Mesendoderm (in vitro differentiated cells): ENCODE results near the gene SEMA5B.
A peak's percentile ranks its signal among the peaks of the same experiment; 100 is the strongest.

ENCODE experiments used
- DNase-seq: peaks from one replicate; pipeline ENCODE4 v3.0.0; 2013
- H2AK5ac ChIP-seq: 2 replicates; pipeline ENCODE4 v1.6.1; 2013; ENCODE audit warnings: low read length, inconsistent platforms
- H2BK120ac ChIP-seq: 2 replicates; pipeline ENCODE4 v1.6.1; 2013; ENCODE audit warnings: low read depth, mild to moderate bottlenecking, low read length, moderate library complexity, mixed read lengths
- H2BK15ac ChIP-seq: replicated peaks from 2 replicates; pipeline ENCODE4 v1.6.1; 2013; ENCODE audit warnings: low read depth, mild to moderate bottlenecking, moderate library complexity
- H2BK5ac ChIP-seq: 2 replicates; pipeline ENCODE4 v1.6.1; 2013; ENCODE audit warnings: low read length, inconsistent platforms
- H3K18ac ChIP-seq: 2 replicates; pipeline ENCODE4 v1.6.1; 2013; ENCODE audit warnings: mild to moderate bottlenecking, low read length, mixed read lengths
- H3K23ac ChIP-seq: one replicate; pipeline ENCODE4 v1.6.1; 2013; ENCODE audit warnings: low read length
- H3K27ac ChIP-seq: 2 replicates; pipeline ENCODE4 v1.5.1; 2013; ENCODE audit warnings: low read depth, mild to moderate bottlenecking, inconsistent platforms, low read length, moderate library complexity
- H3K27me3 ChIP-seq: 2 replicates; pipeline ENCODE4 v1.6.1; 2013; ENCODE audit warnings: low read length, control low read depth, mild to moderate bottlenecking, inconsistent platforms; ENCODE audit not compliant: insufficient read depth, poor library complexity
- H3K36me3 ChIP-seq: 2 replicates; pipeline ENCODE4 v1.6.1; 2013; ENCODE audit warnings: low read length, inconsistent platforms; ENCODE audit not compliant: control insufficient read depth, insufficient read depth
- H3K4ac ChIP-seq: one replicate; pipeline ENCODE4 v1.6.1; 2013; ENCODE audit warnings: low read depth, mild to moderate bottlenecking, low read length, moderate library complexity
- H3K4me1 ChIP-seq: 2 replicates; pipeline ENCODE4 v1.6.1; 2013; ENCODE audit warnings: low read depth, low read length, inconsistent platforms; ENCODE audit not compliant: control insufficient read depth
- H3K4me2 ChIP-seq: 2 replicates; pipeline ENCODE4 v1.6.1; 2013; ENCODE audit warnings: low read length
- H3K4me3 ChIP-seq: 2 replicates; pipeline ENCODE4 v1.5.1; 2013; ENCODE audit warnings: mild to moderate bottlenecking, low read length
- H3K56ac ChIP-seq: one replicate; pipeline ENCODE4 v1.6.1; 2013; ENCODE audit warnings: low read length
- H3K79me1 ChIP-seq: 2 replicates; pipeline ENCODE4 v1.6.1; 2013; ENCODE audit warnings: low read length, inconsistent platforms
- H3K79me2 ChIP-seq: 2 replicates; pipeline ENCODE4 v1.6.1; 2013; ENCODE audit warnings: mild to moderate bottlenecking, low read length; ENCODE audit not compliant: control insufficient read depth, insufficient read depth
- H3K9ac ChIP-seq: 2 replicates; pipeline ENCODE4 v1.6.1; 2013; ENCODE audit warnings: low read length, inconsistent platforms
- H4K5ac ChIP-seq: one replicate; pipeline ENCODE4 v1.6.1; 2013; ENCODE audit warnings: low read length
- H4K8ac ChIP-seq: one replicate; pipeline ENCODE4 v1.6.1; 2013; ENCODE audit warnings: low read depth, mild to moderate bottlenecking, control low read depth, low read length, moderate library complexity
- WGBS: extraction: QIAGEN DNeasy Blood & Tissue Kit; methylation state at CpG from one replicate; pipeline ENCODE4 v1.1.7; 2013; ENCODE audit warnings: low lambda C conversion rate, missing lambda C conversion rate; ENCODE audit not compliant: insufficient coverage; ENCODE audit errors: extremely low coverage; 5-methylcytosine and 5-hydroxymethylcytosine counted together

SEMA5B gene

DNA sequence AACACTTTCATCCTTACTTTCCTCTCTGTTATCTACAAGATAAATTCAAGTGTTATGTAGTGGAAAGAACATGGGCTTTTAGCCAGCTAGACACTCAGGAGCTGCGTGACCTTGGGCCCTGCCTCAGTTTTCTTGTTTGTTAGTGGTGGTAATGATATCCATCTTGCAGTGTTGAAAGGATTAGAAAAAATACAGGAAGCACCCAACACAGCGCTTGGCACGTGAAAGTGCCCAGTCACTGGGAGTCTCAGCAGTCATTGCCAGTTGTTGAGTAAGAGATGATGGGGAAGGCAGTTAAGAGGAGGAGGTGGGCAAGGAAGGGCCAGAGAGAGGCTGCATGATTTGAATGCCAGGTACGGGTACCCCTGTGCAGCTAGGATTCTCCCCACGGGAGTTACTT is 44.6 kb upstream of the SEMA5B start:
- Histone ChIP-seq H2AK5ac (no peak overlapping the region), H3K9ac (no peak overlapping the region), H2BK120ac (no peak overlapping the region), H3K18ac (no peak overlapping the region), H4K5ac (no peak overlapping the region), H3K27me3 (no peaks in the 10 kb centered on the region), H3K4ac (no peak overlapping the region), H3K23ac (no peak overlapping the region), H3K27ac (no peak overlapping the region), H3K4me3 (no peak overlapping the region), H2BK15ac (no peak overlapping the region), H3K36me3 (no peaks in the 10 kb centered on the region), H3K79me2 (peaks cover 79% of the 10 kb centered on the region), H3K4me1 (peaks cover 8% of the 10 kb centered on the region), H2BK5ac (no peak overlapping the region), H3K4me2 (no peak overlapping the region), H4K8ac (no peak overlapping the region), H3K79me1 (peaks cover 51% of the 10 kb centered on the region), H3K56ac (no peak overlapping the region)
- no CpG with 5 or more reads among the region's 5 CpGs for WGBS
- DNase-seq: no peak

DNA sequence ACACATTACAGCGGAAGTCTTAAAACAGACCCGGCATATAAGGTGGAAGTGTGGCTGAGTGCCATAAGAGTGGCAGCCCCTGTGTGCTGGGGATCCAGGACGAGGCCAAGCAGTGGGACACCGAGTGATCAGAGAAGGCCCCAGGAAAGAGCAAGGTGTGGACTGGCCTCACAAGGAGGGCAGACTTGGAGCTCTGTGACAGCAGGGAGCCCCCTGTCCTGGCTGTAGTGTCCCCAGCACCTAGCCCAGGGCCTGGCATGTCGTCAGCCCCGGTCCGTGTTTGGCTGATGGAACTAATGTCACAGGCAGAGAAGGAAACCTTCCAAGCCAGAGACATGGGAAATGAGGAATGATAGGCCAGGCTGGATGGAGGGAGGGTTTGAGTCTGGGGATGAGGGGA is 44.0 kb upstream of the SEMA5B start:
- Histone ChIP-seq H3K56ac (peak overlapping the region; percentile 9), H3K27me3 (no peaks in the 10 kb centered on the region), H3K9ac (no peak overlapping the region), H2AK5ac (no peak overlapping the region), H2BK5ac (no peak overlapping the region), H2BK15ac (no peak overlapping the region), H3K4me3 (no peak overlapping the region), H3K36me3 (no peaks in the 10 kb centered on the region), H3K4me1 (peaks cover 8% of the 10 kb centered on the region), H3K4me2 (no peak overlapping the region), H4K5ac (no peak overlapping the region), H3K79me1 (peaks cover 48% of the 10 kb centered on the region), H3K18ac (no peak overlapping the region), H3K79me2 (peaks cover 74% of the 10 kb centered on the region), H3K23ac (no peak overlapping the region), H2BK120ac (no peak overlapping the region), H3K27ac (no peak overlapping the region), H4K8ac (no peak overlapping the region), H3K4ac (no peak overlapping the region)
- WGBS: no CpG with 5 or more reads among the region's 7 CpGs
- no peak for DNase-seq

DNA sequence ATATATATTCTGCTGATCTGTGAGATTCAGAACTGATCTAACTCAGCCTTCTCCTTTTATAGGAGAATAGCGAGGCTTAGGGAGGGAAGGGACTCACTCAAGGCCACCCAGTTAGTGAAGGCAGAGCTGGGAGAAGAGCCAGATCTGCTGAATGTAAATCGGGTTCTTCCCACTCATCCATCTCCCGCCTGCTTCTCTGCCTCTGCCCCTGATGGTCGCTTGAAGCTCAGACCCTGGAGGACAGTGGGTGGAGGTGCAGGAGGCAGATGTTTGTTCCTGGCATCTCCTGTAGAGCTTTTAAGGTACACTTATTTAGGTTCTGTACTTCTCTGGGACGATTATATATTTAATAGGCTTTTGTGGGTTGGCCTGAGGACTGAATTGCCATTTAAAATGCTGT is 43.6 kb upstream of the SEMA5B start:
- peaks cover 8% of the 10 kb centered on the region for H3K4me1 ChIP-seq
- no peak overlapping the region for H2AK5ac ChIP-seq
- no peak overlapping the region for H4K5ac ChIP-seq
- H2BK120ac ChIP-seq: no peak overlapping the region
- H3K23ac ChIP-seq: no peak overlapping the region
- no CpG with 5 or more reads among the region's 5 CpGs for WGBS
- H3K4me3 ChIP-seq: no peak overlapping the region
- H3K18ac ChIP-seq: no peak overlapping the region
- no peak overlapping the region for H2BK15ac ChIP-seq
- no peak overlapping the region for H3K56ac ChIP-seq
- no peak overlapping the region for H4K8ac ChIP-seq
- no peak overlapping the region for H3K9ac ChIP-seq
- no peak overlapping the region for H2BK5ac ChIP-seq
- no peak overlapping the region for H3K4me2 ChIP-seq
- H3K27ac ChIP-seq: no peak overlapping the region
- H3K27me3 ChIP-seq: no peaks in the 10 kb centered on the region
- H3K79me2 ChIP-seq: peaks cover 70% of the 10 kb centered on the region
- no peak overlapping the region for H3K4ac ChIP-seq
- peaks cover 44% of the 10 kb centered on the region for H3K79me1 ChIP-seq
- peak; percentile 82 for DNase-seq
- no peaks in the 10 kb centered on the region for H3K36me3 ChIP-seq

DNA sequence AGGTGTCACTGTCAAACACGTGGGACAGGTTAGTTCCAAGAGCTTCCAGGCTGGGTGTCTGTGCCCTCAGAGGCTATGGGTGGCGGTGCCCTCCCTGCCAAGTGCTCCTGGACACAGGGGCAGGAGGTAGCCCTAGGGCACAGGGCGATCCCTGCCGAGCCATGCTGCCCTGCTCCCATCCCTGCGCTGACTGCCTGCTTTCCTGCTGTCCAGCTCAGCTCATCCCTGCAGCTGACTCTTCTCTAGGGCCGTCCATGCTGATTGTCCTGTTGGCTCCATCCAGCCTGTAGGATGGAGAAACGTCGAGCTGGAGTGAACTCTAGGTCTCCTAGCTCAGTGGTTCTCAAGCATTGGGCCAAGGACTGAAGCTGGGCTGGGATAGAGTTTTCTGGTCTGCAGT is 42.9 kb upstream of the SEMA5B start:
- no peak overlapping the region for H3K4me2 ChIP-seq
- no peak for DNase-seq
- H3K27ac ChIP-seq: no peak overlapping the region
- no peak overlapping the region for H3K18ac ChIP-seq
- no peak overlapping the region for H3K23ac ChIP-seq
- no peak overlapping the region for H2BK120ac ChIP-seq
- no peak overlapping the region for H4K8ac ChIP-seq
- no peak overlapping the region for H2AK5ac ChIP-seq
- H3K9ac ChIP-seq: no peak overlapping the region
- no peak overlapping the region for H2BK15ac ChIP-seq
- no peaks in the 10 kb centered on the region for H3K27me3 ChIP-seq
- no peak overlapping the region for H4K5ac ChIP-seq
- no peak overlapping the region for H2BK5ac ChIP-seq
- peaks cover 8% of the 10 kb centered on the region for H3K4me1 ChIP-seq
- no peak overlapping the region for H3K4ac ChIP-seq
- peaks cover 63% of the 10 kb centered on the region for H3K79me2 ChIP-seq
- no peak overlapping the region for H3K4me3 ChIP-seq
- H3K36me3 ChIP-seq: no peaks in the 10 kb centered on the region
- WGBS: no CpG with 5 or more reads among the region's 8 CpGs
- peak overlapping the region; percentile 53 for H3K56ac ChIP-seq
- H3K79me1 ChIP-seq: peaks cover 40% of the 10 kb centered on the region

DNA sequence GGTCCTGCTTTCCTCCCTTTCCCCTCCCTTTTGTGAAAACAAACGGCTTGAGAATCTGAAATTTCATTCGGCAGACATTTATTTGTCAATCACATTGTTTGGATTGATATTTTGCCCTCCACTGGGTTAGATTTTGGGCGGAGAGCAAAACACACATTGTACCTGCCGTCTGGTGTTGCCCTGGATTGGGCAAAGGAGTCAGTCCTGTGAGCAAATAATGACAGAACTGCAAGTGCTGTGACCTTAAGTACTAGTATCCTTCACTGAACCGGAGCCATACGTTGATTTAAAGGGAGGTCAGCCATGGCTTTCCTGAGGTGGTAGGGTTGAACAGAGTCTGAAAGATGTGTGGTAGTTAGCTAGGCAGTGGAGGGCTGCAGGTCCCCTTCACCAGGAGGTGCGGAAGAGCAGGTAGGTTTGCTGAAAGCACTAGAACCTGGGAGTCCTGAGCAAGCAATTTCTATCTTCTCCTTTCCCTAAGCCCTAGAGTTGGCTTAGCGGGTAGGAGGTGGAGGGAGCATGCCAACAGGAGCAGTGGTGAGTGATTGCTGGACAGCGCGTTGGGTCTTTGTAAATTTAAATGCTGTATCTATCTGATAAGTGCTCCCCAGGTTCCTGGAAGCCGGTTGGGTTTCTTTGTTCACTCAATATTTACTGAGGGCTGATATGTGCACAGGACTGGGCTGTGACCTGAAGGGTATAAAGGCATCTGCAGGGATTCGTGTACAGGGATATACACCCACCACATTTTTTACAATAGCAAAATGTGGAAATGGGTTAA is 41.2 kb upstream of the SEMA5B start:
- H4K8ac ChIP-seq: no peak overlapping the region
- H2AK5ac ChIP-seq: peak overlapping the region; percentile 3
- no peak overlapping the region for H4K5ac ChIP-seq
- no peaks in the 10 kb centered on the region for H3K27me3 ChIP-seq
- no peak overlapping the region for H2BK120ac ChIP-seq
- no peak overlapping the region for H3K27ac ChIP-seq
- H3K4ac ChIP-seq: no peak overlapping the region
- H3K4me1 ChIP-seq: peaks cover 6% of the 10 kb centered on the region
- no peaks in the 10 kb centered on the region for H3K36me3 ChIP-seq
- H3K9ac ChIP-seq: peak overlapping the region; percentile 94
- peak overlapping the region; percentile 61 for H3K4me2 ChIP-seq
- H3K79me2 ChIP-seq: peaks cover 55% of the 10 kb centered on the region
- H3K56ac ChIP-seq: peak overlapping the region; percentile 99
- no peak overlapping the region for H3K18ac ChIP-seq
- peak overlapping the region; percentile 1 for H3K23ac ChIP-seq
- H2BK15ac ChIP-seq: no peak overlapping the region
- no peak overlapping the region for H2BK5ac ChIP-seq
- no peak for DNase-seq
- H3K79me1 ChIP-seq: peaks cover 36% of the 10 kb centered on the region
- no CpG with 5 or more reads among the region's 12 CpGs for WGBS
- H3K4me3 ChIP-seq: peak overlapping the region; percentile 51
